Lower leg skin (tissue), 4 donors: ENCODE measurements around the gene ERFL. TPM values are rescaled to one million over a fixed set of nuclear protein-coding genes. Genes with fewer than 3 reads are reported as not detected.

Experiments
- DNase-seq, 2 donors: peaks; one replicate each; pipeline ENCODE4 v3.0.0-alpha.2; 2019; ENCODE audit warnings: low spot score in 2 of 2
- H3K4me3 ChIP-seq: fragments of 200-600 bp; sonication (generic); 2 replicates; pipeline ENCODE4 v1.5.1; 2017; ENCODE audit warnings: mild to moderate bottlenecking, low read depth; ENCODE audit not compliant: poor library complexity, severe bottlenecking
- POLR2A ChIP-seq, 2 donors: fragments of 450-650 bp; IDR thresholded peaks; one replicate each; pipeline ENCODE4 v1.6.1; 2016 to 2017; ENCODE audit warnings: antibody characterized with exemption in 2 of 2, mild to moderate bottlenecking in 1 of 2, moderate library complexity in 1 of 2
- WGBS, 2 donors: methylation state at CpG; one replicate each; pipeline ENCODE4 v1.1.5; 2018; 5-methylcytosine and 5-hydroxymethylcytosine counted together
- intact Hi-C: fragments of 100-400 bp; cut with DNase I; formaldehyde crosslinking; loops from one replicate; pipeline ENCODE4 v1.15.0; 2023; ENCODE audit warnings: low total_unique reads
- total RNA-seq, 4 donors: library from RNA; depleted of rRNA; stranded (reverse); fragments of >200 nt; gene quantifications; one replicate each; pipeline ENCODE4 v1.1.0, GENCODE V29; 2016
- TF ChIP-seq, protein P1 (sequence below), 3 donors: fragments of 450-650 bp; IDR thresholded peaks; one replicate each; pipeline ENCODE4 v1.5.1; 2016; ENCODE audit warnings: antibody characterized with exemption in 3 of 3, mild to moderate bottlenecking in 3 of 3, moderate library complexity in 2 of 3

ERFL gene
- total RNA-seq, 4 donors from 2014 or later: 0.16 TPM; not detected in 3

DNA sequence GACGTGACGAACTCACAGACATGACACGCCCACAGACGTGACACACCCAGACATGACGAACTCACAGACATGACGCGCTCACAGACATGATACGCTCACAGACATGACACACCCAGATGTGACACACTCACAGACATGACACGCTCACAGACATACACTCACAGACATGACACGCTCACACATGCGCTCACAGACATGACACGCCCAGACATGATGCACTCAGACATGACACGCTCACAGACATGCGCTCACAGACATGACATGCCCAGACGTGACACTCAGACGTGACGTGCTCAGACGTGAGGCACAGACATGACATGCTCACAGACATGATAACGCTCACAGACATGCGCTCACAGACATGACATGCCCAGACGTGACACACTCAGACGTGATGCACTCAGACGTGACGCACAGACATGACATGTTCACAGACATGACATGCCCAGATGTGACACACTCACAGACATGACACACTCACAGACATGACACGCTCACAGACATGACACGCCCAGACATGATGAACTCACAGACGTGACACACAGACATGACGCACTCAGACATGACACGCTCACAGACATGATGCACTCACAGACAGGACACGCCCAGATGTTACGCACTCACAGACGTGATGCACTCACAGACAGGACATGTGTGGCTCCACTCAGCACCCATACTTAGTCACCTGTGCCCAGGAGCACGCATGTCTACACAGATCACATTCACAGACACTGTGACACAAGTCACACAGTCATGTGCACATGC, 8.1 kb downstream of the ERFL start:
- no peak for DNase-seq
- no peak overlapping the region for H3K4me3 ChIP-seq
- WGBS, 2 donors: 74 to 88% methylated on average over 33 of the region's 33 CpGs
- TF ChIP-seq, protein P1, sequence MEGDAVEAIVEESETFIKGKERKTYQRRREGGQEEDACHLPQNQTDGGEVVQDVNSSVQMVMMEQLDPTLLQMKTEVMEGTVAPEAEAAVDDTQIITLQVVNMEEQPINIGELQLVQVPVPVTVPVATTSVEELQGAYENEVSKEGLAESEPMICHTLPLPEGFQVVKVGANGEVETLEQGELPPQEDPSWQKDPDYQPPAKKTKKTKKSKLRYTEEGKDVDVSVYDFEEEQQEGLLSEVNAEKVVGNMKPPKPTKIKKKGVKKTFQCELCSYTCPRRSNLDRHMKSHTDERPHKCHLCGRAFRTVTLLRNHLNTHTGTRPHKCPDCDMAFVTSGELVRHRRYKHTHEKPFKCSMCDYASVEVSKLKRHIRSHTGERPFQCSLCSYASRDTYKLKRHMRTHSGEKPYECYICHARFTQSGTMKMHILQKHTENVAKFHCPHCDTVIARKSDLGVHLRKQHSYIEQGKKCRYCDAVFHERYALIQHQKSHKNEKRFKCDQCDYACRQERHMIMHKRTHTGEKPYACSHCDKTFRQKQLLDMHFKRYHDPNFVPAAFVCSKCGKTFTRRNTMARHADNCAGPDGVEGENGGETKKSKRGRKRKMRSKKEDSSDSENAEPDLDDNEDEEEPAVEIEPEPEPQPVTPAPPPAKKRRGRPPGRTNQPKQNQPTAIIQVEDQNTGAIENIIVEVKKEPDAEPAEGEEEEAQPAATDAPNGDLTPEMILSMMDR (IDR thresholded peaks at IDR 0.05): no peak
- TF ChIP-seq POLR2A (IDR thresholded peaks at IDR 0.05): no peak
- intact Hi-C loops: no loop called here

DNA sequence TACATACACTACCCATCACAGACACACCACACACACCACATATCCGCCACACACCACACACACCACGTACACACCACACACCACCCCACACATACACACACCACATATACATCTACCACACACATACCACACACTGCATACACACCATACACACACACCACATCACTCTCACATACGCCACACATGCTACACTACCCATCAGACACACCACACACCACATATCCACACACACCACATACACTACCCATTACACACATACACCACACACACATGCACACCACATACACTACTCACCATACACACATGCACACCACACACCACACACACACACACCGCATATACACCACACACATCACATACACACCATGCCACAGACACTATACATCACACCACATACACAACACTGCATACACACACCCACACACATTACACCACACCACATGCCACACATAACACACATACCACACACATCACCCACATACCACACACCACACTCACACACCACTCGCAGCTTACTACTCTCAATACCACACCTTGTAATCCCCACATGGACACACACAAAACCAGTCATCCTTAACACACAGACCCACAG, 9.5 kb downstream of the ERFL start:
- WGBS, 2 donors: 89 to 90% methylated on average over 5 of the region's 5 CpGs

DNA sequence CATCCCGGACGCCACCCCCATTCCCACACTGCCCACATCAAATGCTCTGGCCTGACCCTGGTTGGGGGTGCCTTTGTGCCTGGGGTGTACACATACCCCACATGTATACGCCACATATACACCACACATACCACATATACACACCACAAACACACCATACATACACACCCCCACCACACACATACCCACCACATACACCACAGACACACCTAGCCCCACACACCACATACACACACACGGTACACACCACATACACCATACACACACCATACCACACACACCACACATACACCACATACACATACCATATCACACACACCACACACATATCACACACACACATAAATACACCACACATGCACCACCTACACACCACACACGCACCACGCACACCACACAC, 10.2 kb downstream of the ERFL start:
- WGBS, 2 donors: 81% methylated on average over 6 of the region's 6 CpGs
- no peak overlapping the region for H3K4me3 ChIP-seq
- DNase-seq: no peak
- intact Hi-C loops: no loop called here
- TF ChIP-seq POLR2A (IDR thresholded peaks at IDR 0.05): no peak
- TF ChIP-seq, protein P1 (IDR thresholded peaks at IDR 0.05): no peak

More for the DNA sequence above, 9.5 kb downstream of the ERFL start:
- no peak for DNase-seq
- TF ChIP-seq, protein P1 (IDR thresholded peaks at IDR 0.05): no peak
- TF ChIP-seq POLR2A (IDR thresholded peaks at IDR 0.05): no peak
- intact Hi-C loops: no loop called here
- H3K4me3 ChIP-seq: no peak overlapping the region

DNA sequence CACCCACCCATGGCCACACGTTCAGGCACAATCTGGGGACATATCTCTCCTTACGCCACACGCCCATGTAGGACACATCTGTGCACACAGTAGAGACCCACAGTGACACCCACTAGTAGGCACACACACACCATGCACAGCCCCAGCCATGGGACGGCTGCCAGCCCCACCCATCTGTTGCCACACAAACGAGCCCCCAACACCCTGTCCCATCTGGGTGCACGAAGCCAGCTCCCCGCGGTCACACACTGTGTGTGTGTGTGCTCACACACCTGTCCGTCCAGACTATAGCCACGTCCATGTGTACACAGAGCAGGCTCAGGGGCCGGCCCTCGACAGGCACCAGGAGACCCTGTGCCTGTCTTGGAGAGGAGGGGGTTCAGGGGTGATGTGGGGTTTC, 10.6 kb downstream of the ERFL start:
- no peak for DNase-seq
- no peak for TF ChIP-seq POLR2A (IDR thresholded peaks at IDR 0.05)
- TF ChIP-seq, protein P1 (IDR thresholded peaks at IDR 0.05): no peak
- 48 to 62% methylated on average over 5 to 12 of the region's 12 CpGs for WGBS, 2 donors
- no peak overlapping the region for H3K4me3 ChIP-seq
- intact Hi-C loops: no loop called here

DNA sequence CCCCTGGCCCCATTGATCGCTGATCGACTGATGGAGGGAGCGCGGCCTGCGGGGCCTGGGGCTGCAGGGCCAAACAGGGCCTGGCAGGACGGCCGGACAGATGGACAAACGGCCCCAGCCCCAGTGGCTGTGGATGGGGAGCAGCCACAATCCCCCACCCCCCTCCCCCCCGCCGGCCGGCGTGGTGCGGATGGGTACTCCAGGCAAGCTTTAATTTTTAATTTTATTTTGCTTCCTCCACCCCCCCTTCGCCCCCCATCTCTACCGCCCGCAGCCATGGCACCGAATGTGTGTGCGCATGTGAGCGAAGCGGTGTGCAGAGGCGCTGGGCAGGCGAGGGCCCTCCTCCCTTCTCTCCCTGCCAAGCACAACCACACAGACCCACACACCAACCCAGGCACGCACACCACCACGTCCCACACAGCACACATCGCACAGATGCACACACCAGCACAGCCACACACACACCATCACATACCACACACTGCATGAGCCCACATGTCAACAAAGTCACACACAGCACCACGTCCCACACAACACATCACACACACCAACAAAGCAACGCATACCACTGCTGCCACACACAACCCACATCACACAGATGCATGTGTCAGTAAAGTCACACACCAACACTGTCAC, 12.4 kb downstream of the ERFL start:
- no peak overlapping the region for H3K4me3 ChIP-seq
- 24 to 28% methylated on average over 27 of the region's 27 CpGs for WGBS, 2 donors
- no peak for TF ChIP-seq POLR2A (IDR thresholded peaks at IDR 0.05)
- TF ChIP-seq, protein P1 (IDR thresholded peaks at IDR 0.05): no peak
- no peak for DNase-seq
- intact Hi-C loops: no loop called here
